AG10803 (cell line): ENCODE results near the gene CLBA1.

Experiments used
- DNase-seq: peaks from one replicate; pipeline ENCODE4 v3.0.0; 2010; ENCODE audit warnings: low read depth
- H3K4me3 ChIP-seq: 2 replicates; pipeline ENCODE4 v1.5.1; 2011; ENCODE audit warnings: mild to moderate bottlenecking, low read length, control low read depth
- TF ChIP-seq, protein P1 (sequence below): conservative IDR thresholded peaks from 2 replicates; pipeline ENCODE4 v1.5.1; 2011; ENCODE audit warnings: mild to moderate bottlenecking, low read length, control low read depth, inconsistent platforms

The CLBA1 gene

DNA sequence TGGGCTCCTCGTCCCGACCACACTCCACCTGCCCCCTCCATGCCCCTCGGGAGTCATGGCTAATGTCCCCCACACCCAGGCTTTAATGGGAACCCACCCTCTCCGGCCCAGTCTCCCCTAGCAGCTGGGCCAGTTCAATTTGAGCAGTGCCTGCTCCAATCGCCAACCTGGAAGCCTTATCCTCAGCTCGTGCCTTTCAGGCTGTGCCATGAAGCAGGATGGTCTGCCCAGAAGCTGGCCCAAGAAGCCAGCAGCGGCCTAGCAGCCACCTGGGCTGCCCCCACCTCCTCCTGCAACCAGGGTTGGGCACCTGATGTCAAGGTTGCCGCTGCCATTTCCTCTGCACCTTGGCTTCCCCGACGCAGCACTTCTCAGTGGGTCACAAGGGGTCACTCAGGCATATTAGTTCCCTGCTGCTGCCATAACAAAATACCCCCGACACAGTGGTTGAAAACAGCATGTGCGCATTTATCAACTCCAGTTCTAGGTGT lies 2.3 kb upstream of the CLBA1 start:
- TF ChIP-seq, protein P1, sequence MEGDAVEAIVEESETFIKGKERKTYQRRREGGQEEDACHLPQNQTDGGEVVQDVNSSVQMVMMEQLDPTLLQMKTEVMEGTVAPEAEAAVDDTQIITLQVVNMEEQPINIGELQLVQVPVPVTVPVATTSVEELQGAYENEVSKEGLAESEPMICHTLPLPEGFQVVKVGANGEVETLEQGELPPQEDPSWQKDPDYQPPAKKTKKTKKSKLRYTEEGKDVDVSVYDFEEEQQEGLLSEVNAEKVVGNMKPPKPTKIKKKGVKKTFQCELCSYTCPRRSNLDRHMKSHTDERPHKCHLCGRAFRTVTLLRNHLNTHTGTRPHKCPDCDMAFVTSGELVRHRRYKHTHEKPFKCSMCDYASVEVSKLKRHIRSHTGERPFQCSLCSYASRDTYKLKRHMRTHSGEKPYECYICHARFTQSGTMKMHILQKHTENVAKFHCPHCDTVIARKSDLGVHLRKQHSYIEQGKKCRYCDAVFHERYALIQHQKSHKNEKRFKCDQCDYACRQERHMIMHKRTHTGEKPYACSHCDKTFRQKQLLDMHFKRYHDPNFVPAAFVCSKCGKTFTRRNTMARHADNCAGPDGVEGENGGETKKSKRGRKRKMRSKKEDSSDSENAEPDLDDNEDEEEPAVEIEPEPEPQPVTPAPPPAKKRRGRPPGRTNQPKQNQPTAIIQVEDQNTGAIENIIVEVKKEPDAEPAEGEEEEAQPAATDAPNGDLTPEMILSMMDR = no peak
- H3K4me3 ChIP-seq = no peak overlapping the region
- DNase-seq = no peak

DNA sequence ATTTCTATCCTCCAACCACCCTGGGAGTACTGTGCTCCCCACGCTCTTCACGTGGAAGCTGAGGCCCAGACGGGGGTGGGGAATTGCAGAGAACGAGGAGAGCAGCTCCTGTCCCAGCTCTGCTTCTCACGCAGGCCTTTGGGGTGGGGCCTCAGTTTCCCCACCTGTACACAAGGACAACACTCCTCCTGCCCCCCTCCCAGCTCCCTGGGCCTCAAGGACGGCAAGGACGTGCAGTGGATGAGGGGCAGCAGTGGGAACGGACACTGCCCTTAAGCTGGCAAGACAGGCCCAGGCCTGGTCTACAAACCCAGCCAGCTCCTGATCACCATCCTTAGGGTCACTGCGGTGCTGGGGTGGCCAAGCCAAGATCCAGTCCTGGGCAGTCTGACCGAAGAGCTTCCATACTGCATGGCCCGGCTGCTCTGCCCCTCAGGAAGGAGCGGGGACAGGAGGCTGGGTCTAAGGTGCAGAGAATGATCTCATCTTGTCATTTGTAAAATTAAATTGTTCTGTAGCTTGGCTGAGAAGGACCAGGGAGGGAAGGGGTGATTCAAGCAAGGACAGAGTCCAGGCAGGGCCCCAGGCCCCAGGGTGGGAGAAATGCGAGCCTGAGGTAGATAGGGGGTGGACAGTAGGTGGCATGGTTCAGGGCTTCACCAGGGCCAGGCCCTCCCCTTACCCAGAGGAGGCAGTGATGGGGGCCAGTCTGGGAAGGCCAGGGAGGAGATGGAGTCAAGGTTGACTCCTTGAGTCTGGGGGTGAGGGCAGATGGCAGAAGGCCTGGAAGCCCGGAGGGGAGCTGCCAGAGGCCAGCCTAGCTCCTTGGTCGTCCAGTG lies 1.3 kb upstream of the CLBA1 start:
- DNase-seq = no peak
- TF ChIP-seq, protein P1 = no peak

GRCh38 chr14:104986487-104987164 lies 1.0 kb downstream of the CLBA1 start:
- H3K4me3 ChIP-seq = peak overlapping the region; percentile 69
- DNase-seq = no peak
- TF ChIP-seq, protein P1 = no peak

More for the DNA sequence above, 1.3 kb upstream of the CLBA1 start:
- no peak overlapping the region for H3K4me3 ChIP-seq

DNA sequence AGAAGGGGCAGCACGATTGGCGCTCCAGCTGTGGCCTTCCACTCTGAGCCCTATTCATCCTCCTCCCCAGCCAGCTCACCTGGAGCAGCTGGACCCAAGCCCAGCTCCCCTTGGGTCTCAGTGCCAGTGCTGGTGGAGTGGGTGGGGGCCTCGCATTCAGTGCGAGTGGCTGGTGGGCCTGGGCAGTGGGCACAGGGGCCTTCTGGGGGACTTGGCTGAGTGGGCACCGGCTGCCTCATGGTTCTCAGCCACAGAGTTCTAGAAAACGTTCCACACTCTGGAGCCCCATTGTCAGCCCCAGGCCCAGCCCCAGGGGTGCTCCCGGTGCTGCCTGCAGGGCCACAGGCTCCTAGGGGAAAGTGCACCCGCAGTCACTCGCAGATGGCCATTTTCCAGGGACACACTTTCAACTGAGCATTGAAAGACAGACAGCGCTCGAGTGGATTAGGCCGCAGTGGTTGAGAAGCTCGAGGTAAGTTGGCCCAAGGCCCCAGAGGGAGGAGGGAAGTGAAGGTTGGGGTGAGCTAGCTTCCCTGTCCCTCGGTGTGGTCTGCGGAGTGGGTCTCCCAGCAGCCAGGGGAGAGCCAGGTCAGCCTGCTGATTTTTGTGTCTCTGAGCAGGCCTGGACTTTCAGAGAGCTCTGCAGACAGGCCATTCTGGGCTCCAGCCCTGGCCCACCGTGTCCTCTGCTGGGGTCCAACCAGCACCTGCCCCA lies 3.8 kb downstream of the CLBA1 start:
- DNase-seq = no peak
- TF ChIP-seq, protein P1 = no peak
- no peak overlapping the region for H3K4me3 ChIP-seq

DNA sequence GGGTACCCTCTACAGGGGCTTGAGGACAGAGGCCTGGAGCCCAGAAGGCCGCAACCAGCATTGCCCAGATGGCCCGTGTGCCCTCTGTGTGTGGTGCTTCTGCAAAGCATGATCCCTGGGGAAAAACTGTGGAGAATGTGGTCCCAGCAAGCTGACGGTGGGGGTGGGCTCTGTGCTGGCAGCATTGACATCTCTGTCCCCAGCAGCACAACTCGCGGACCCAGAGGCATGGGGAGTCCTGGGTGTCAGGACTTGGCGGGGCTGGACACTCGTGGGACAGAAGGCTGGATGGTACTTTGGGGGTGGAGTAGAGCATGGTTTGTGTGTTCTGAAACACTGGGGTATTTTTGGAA lies 4.3 kb downstream of the CLBA1 start:
- no peak overlapping the region for H3K4me3 ChIP-seq
- DNase-seq = no peak
- TF ChIP-seq, protein P1 = no peak

- no peak for DNase-seq
- TF ChIP-seq, protein P1 = no peak
- H3K4me3 ChIP-seq = no peak overlapping the region
Observed at GRCh38 chr14:104991896-104992230, 6.3 kb downstream of the CLBA1 start.
